Panc1 (cell line): ENCODE measurements around the gene RPL18. TPM values are rescaled to one million over a fixed set of nuclear protein-coding genes. Genes with fewer than 3 reads are reported as not detected.

Experiments
- ATAC-seq: fragments of 200-7000 bp; cut with Tn5 transposase; 2 replicates; pipeline ENCODE4 v1.9.1; 2020; ENCODE audit warnings: mild to moderate bottlenecking, moderate library complexity
- BruUV-seq: library from RNA; stranded (reverse); fragments of 400-500 nt; replicated peaks from 2 replicates; lab custom pipeline; 2021; lab: Mats Ljungman, UMichigan
- CTCF ChIA-PET: fragments of 300-600 bp; sonication (Branson Sonifier 250); formaldehyde crosslinking; loops from one replicate; lab custom pipeline; 2022; ENCODE audit warnings: antibody characterized with exemption; lab: Charles Lee
- POLR2A ChIA-PET: fragments of 300-600 bp; sonication (Branson Sonifier 250); formaldehyde crosslinking; loops from one replicate; lab custom pipeline; 2022; ENCODE audit warnings: antibody characterized with exemption; lab: Charles Lee
- DNase-seq: peaks from one replicate; pipeline ENCODE4 v3.0.0-alpha.2; 2010; ENCODE audit warnings: low read depth, low spot score
- H3K27ac ChIP-seq: 2 replicates; pipeline ENCODE4 v1.5.1; 2011; ENCODE audit warnings: mild to moderate bottlenecking, low read length, inconsistent platforms
- H3K27me3 ChIP-seq: fragments of 200-500 bp; sonication (Bioruptor generic); 2 replicates; pipeline ENCODE4 v1.6.0; 2014; ENCODE audit warnings: low read length, inconsistent platforms; ENCODE audit not compliant: control insufficient read depth, insufficient read depth
- H3K36me3 ChIP-seq: fragments of 200-500 bp; sonication (Bioruptor generic); 2 replicates; pipeline ENCODE4 v1.5.1; 2014; ENCODE audit warnings: inconsistent platforms, mild to moderate bottlenecking, low read length, moderate library complexity; ENCODE audit not compliant: control insufficient read depth, insufficient read depth
- H3K4me1 ChIP-seq: 2 replicates; pipeline ENCODE4 v1.5.1; 2011; ENCODE audit warnings: inconsistent platforms, mild to moderate bottlenecking, low read length, moderate library complexity; ENCODE audit not compliant: control insufficient read depth, insufficient read depth
- H3K4me3 ChIP-seq, 2 experiments: 2 replicates each; pipeline ENCODE4 v1.5.1; 2011 to 2012; ENCODE audit warnings: low read depth in 2 of 2, low read length in 2 of 2, mild to moderate bottlenecking in 2 of 2, inconsistent platforms in 1 of 2, moderate library complexity in 1 of 2
- H3K9me3 ChIP-seq: fragments of 200-500 bp; sonication (Bioruptor generic); 2 replicates; pipeline ENCODE4 v1.5.1; 2014; ENCODE audit warnings: low read depth, mild to moderate bottlenecking, inconsistent platforms, low read length, moderate library complexity; ENCODE audit not compliant: control insufficient read depth, insufficient read depth
- POLR2AphosphoS5 ChIP-seq: IDR thresholded peaks from 2 replicates; pipeline ENCODE4 v1.6.1; 2012; ENCODE audit warnings: mild to moderate bottlenecking, low read depth, low read length, moderate library complexity
- SIN3A ChIP-seq: IDR thresholded peaks from 2 replicates; pipeline ENCODE4 v1.6.1; 2012; ENCODE audit warnings: low read depth, mild to moderate bottlenecking, low read length, moderate library complexity, borderline replicate concordance; ENCODE audit not compliant: insufficient read depth
- TCF7L2 ChIP-seq: IDR thresholded peaks from 2 replicates; pipeline ENCODE4 v1.6.1; 2011; ENCODE audit warnings: mild to moderate bottlenecking, low read depth, low read length, inconsistent platforms
- in situ Hi-C: cut with HindIII; loops from 2 replicates; pipeline ENCODE4 v1.10.0; 2016; ENCODE audit warnings: low sequenced_read_pairs, low pct_unique_long_range_greater_than_20kb
- intact Hi-C: fragments of 100-400 bp; cut with micrococcal nuclease; formaldehyde crosslinking; loops from one replicate; pipeline ENCODE4 v1.10.0; 2022; ENCODE audit not compliant: unreplicated experiment
- total RNA-seq: library from RNA; stranded (reverse); gene quantifications from one replicate; pipeline ENCODE4 v1.2.1, GENCODE V29; 2021; ENCODE audit not compliant: unreplicated experiment
- TF ChIP-seq, protein P1 (sequence below): fragments of 450-650 bp; IDR thresholded peaks from 2 replicates; pipeline ENCODE4 v1.5.1; 2017; ENCODE audit warnings: mild to moderate bottlenecking
- TF ChIP-seq, protein P2 (sequence below), 2 experiments: IDR thresholded peaks; 2 replicates each; pipeline ENCODE4 v1.6.1; 2011 to 2012; ENCODE audit warnings: low read depth in 2 of 2, control low read depth in 1 of 2, low read length in 1 of 2, mild to moderate bottlenecking in 1 of 2, moderate library complexity in 1 of 2; ENCODE audit not compliant: insufficient read depth in 1 of 2

Gene RPL18
- total RNA-seq, 1 experiment from 2014 or later, result 670 TPM

DNA sequence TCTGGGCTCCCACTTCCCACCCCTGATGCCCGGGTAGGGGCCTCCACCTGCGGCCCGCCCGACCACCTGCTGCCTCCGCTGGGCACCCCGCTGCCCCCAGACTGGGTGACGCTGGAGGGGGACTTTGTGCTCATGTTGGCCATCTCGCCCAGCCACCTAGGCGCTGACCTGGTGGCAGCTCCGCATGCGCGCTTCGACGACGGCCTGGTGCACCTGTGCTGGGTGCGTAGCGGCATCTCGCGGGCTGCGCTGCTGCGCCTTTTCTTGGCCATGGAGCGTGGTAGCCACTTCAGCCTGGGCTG, 10.3 kb upstream of the RPL18 start:
- Histone ChIP-seq H3K27ac (no peak overlapping the region), H3K4me1 (peaks cover 16% of the 10 kb centered on the region), H3K27me3 (no peaks in the 10 kb centered on the region), H3K36me3 (no peaks in the 10 kb centered on the region), H3K9me3 (no peaks in the 10 kb centered on the region), H3K4me3 (no peak overlapping the region)
- in situ Hi-C loops, result no loop called here
- intact Hi-C loops, result no loop called here
- BruUV-seq, result no TSS peak
- TF ChIP-seq, protein P1, sequence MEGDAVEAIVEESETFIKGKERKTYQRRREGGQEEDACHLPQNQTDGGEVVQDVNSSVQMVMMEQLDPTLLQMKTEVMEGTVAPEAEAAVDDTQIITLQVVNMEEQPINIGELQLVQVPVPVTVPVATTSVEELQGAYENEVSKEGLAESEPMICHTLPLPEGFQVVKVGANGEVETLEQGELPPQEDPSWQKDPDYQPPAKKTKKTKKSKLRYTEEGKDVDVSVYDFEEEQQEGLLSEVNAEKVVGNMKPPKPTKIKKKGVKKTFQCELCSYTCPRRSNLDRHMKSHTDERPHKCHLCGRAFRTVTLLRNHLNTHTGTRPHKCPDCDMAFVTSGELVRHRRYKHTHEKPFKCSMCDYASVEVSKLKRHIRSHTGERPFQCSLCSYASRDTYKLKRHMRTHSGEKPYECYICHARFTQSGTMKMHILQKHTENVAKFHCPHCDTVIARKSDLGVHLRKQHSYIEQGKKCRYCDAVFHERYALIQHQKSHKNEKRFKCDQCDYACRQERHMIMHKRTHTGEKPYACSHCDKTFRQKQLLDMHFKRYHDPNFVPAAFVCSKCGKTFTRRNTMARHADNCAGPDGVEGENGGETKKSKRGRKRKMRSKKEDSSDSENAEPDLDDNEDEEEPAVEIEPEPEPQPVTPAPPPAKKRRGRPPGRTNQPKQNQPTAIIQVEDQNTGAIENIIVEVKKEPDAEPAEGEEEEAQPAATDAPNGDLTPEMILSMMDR, result no peak
- TF ChIP-seq SIN3A (no peak), POLR2AphosphoS5 (no peak), TCF7L2 (no peak)
- TF ChIP-seq, protein P2, sequence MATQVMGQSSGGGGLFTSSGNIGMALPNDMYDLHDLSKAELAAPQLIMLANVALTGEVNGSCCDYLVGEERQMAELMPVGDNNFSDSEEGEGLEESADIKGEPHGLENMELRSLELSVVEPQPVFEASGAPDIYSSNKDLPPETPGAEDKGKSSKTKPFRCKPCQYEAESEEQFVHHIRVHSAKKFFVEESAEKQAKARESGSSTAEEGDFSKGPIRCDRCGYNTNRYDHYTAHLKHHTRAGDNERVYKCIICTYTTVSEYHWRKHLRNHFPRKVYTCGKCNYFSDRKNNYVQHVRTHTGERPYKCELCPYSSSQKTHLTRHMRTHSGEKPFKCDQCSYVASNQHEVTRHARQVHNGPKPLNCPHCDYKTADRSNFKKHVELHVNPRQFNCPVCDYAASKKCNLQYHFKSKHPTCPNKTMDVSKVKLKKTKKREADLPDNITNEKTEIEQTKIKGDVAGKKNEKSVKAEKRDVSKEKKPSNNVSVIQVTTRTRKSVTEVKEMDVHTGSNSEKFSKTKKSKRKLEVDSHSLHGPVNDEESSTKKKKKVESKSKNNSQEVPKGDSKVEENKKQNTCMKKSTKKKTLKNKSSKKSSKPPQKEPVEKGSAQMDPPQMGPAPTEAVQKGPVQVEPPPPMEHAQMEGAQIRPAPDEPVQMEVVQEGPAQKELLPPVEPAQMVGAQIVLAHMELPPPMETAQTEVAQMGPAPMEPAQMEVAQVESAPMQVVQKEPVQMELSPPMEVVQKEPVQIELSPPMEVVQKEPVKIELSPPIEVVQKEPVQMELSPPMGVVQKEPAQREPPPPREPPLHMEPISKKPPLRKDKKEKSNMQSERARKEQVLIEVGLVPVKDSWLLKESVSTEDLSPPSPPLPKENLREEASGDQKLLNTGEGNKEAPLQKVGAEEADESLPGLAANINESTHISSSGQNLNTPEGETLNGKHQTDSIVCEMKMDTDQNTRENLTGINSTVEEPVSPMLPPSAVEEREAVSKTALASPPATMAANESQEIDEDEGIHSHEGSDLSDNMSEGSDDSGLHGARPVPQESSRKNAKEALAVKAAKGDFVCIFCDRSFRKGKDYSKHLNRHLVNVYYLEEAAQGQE (IDR thresholded peaks at IDR 0.05; ENCODE audit: insufficient read depth in 1 of 2, low read depth in 2 of 2, low read length in 1 of 2), result no peak
- DNase-seq (no peak), ATAC-seq (no peak; the same call in 1 of the 2 replicates)
- CTCF ChIA-PET, result no interaction called here
- POLR2A ChIA-PET, result interaction anchor here (0.9 kb wide), 1 partner anchor 10 kb away, joined by 3 read pairs; no protein-coding TSS in a partner anchor

DNA sequence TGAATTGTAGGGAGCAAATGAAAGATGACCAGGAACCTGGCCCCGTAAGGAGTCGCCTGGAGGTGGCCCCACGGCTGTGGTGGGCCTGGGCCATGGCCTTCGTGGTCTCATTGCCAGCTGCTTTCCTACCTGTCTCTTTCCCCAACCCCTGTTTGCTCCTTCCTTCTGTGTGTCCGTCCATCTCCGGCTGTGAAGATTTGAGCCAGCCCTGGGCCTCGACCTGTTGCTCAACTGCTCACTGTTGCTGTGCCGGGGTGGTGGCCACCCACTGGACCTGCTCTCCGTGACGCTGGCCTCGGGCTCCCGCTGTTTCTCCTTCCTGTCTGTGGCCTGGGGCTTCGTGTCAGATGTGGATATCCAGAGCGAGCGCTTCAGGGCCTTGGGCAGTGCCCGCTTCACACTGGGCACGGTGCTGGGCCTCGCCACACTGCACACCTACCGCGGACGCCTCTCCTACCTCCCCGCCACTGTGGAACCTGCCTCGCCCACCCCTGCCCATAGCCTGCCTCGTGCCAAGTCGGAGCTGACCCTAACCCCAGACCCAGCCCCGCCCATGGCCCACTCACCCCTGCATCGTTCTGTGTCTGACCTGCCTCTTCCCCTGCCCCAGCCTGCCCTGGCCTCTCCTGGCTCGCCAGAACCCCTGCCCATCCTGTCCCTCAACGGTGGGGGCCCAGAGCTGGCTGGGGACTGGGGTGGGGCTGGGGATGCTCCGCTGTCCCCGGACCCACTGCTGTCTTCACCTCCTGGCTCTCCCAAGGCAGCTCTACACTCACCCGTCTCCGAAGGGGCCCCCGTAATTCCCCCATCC, 9.7 kb upstream of the RPL18 start:
- in situ Hi-C loops, result no loop called here
- Histone ChIP-seq H3K9me3 (no peaks in the 10 kb centered on the region), H3K36me3 (no peaks in the 10 kb centered on the region), H3K27me3 (no peaks in the 10 kb centered on the region), H3K4me1 (peaks cover 13% of the 10 kb centered on the region), H3K27ac (no peak overlapping the region), H3K4me3 (no peak overlapping the region)
- no TSS peak for BruUV-seq
- ATAC-seq (no peak), DNase-seq (no peak)
- CTCF ChIA-PET, result no interaction called here
- intact Hi-C loops, result no loop called here
- TF ChIP-seq POLR2AphosphoS5, result no peak
- no peak for TF ChIP-seq SIN3A
- TF ChIP-seq, protein P2 (IDR thresholded peaks at IDR 0.05; ENCODE audit: insufficient read depth in 1 of 2, low read depth in 2 of 2, low read length in 1 of 2), result no peak
- no peak for TF ChIP-seq TCF7L2
- TF ChIP-seq, protein P1, result no peak
- POLR2A ChIA-PET, result interaction anchor here (0.9 kb wide), 1 partner anchor 11 kb away, joined by 3 read pairs; no protein-coding TSS in a partner anchor
